Measurements from ENCODE around the gene RALGAPB.
"Not testable (repeated sequence)": the region's sequence is repeated elsewhere in the genome, so short reads cannot be mapped to it uniquely, and the experiment has no call there.

Gene RALGAPB

GRCh38 chr20:38472513-38473366, at the start of gene RALGAPB:
TSS of gene RALGAPB (plus strand) at chr20:38472843. CDS start at chr20:38488433, 15,590 bp downstream.
- DNase-seq, result peak; percentile 97 to 98

- DNase-seq, result no peak
Observed at GRCh38 chr20:38423541-38423940, 49.1 kb upstream of the RALGAPB start.

- no peak for DNase-seq
Observed at GRCh38 chr20:38424401-38424800, 48.2 kb upstream of the RALGAPB start.

- DNase-seq, result peak in 1 of 2 experiments; percentile 32
Observed at GRCh38 chr20:38426006-38426897, 46.4 kb upstream of the RALGAPB start.

- no peak for DNase-seq
Observed at GRCh38 chr20:38427655-38428023, 45.0 kb upstream of the RALGAPB start.

- no peak for DNase-seq
Observed at GRCh38 chr20:38428800-38429199, 43.8 kb upstream of the RALGAPB start.

GRCh38 chr20:38429301-38429700, 43.3 kb upstream of the RALGAPB start:
- DNase-seq, result no peak

- no peak for DNase-seq
Observed at GRCh38 chr20:38430679-38431325, 41.8 kb upstream of the RALGAPB start.

- DNase-seq, result no peak
Observed at GRCh38 chr20:38432292-38432691, 40.4 kb upstream of the RALGAPB start.

GRCh38 chr20:38432870-38433269, 39.8 kb upstream of the RALGAPB start:
- not testable (repeated sequence) for DNase-seq

- DNase-seq, result no peak
Observed at GRCh38 chr20:38433304-38433972, 39.2 kb upstream of the RALGAPB start.

GRCh38 chr20:38434301-38434741, 38.3 kb upstream of the RALGAPB start:
- peak; percentile 10 to 25 for DNase-seq

- DNase-seq, result peak; percentile 83 to 89
Observed at GRCh38 chr20:38434770-38435554, 37.7 kb upstream of the RALGAPB start, which contains the start of gene SNHG17. TSS of gene SNHG17 (minus strand) at chr20:38435328.

- DNase-seq, result no peak
Observed at GRCh38 chr20:38435555-38435939, 37.1 kb upstream of the RALGAPB start.

- no peak for DNase-seq
Observed at GRCh38 chr20:38437796-38438195, 34.8 kb upstream of the RALGAPB start.

GRCh38 chr20:38441110-38441509, 31.5 kb upstream of the RALGAPB start:
- not testable (repeated sequence) for DNase-seq

- DNase-seq, result no peak
Observed at GRCh38 chr20:38441916-38442315, 30.7 kb upstream of the RALGAPB start.

- DNase-seq, result no peak
Observed at GRCh38 chr20:38445381-38445796, 27.3 kb upstream of the RALGAPB start.

GRCh38 chr20:38445901-38446425, 26.7 kb upstream of the RALGAPB start:
- no peak for DNase-seq

- peak; percentile 89 to 98 for DNase-seq
Observed at GRCh38 chr20:38446441-38447209, 26.0 kb upstream of the RALGAPB start.
